Activated naive CD4-positive, alpha-beta T cell treated with anti-CD3 and anti-CD28 coated beads for 36 hours (primary cell): ENCODE data around the gene VAMP8. TPM values are rescaled to one million over a fixed set of nuclear protein-coding genes. Genes with fewer than 3 reads are reported as not detected.
"Not testable (repeated sequence)": the region's sequence is repeated elsewhere in the genome, so short reads cannot be mapped to it uniquely, and the experiment has no call there.

Experiments
- CTCF ChIA-PET: fragments of 350-600 bp; sonication (Branson Sonifier 250); formaldehyde crosslinking; loops from one replicate; lab custom pipeline; 2021; ENCODE audit warnings: antibody characterized with exemption; lab: Charles Lee
- DNase-seq: peaks from one replicate; pipeline ENCODE4 v3.0.0-alpha.2; 2020
- H3K27ac Mint-ChIP-seq: one replicate; pipeline ENCODE4 v1.8.0; 2021; ENCODE audit warnings: mild to moderate bottlenecking, mixed read lengths
- H3K27me3 Mint-ChIP-seq: one replicate; pipeline ENCODE4 v1.8.0; 2021; ENCODE audit warnings: low read depth, mixed read lengths
- H3K36me3 Mint-ChIP-seq: one replicate; pipeline ENCODE4 v1.8.0; 2021; ENCODE audit warnings: low read depth, mixed read lengths
- H3K4me1 Mint-ChIP-seq: one replicate; pipeline ENCODE4 v1.8.0; 2021; ENCODE audit warnings: low read depth, mixed read lengths
- H3K4me3 Mint-ChIP-seq: one replicate; pipeline ENCODE4 v1.8.0; 2021; ENCODE audit warnings: mild to moderate bottlenecking, moderate library complexity, mixed read lengths
- H3K9me3 Mint-ChIP-seq: one replicate; pipeline ENCODE4 v1.8.0; 2021; ENCODE audit warnings: mixed read lengths
- intact Hi-C: fragments of 100-400 bp; cut with micrococcal nuclease; formaldehyde crosslinking; loops from one replicate; pipeline ENCODE4 v1.15.1; 2023
- total RNA-seq, 2 experiments: library from RNA; stranded (reverse); gene quantifications; one replicate each; pipeline ENCODE4 v1.2.3, GENCODE V29; 2021

VAMP8 gene
- total RNA-seq, 2 experiments from 2014 or later: 98.7 to 102 TPM

- DNase-seq: peak; percentile 86
- CTCF ChIA-PET: interaction anchor here (0.7 to 4.1 kb wide), 5 partner anchors 9 to 34 kb away, joined by 3 to 25 read pairs (median 3); partner anchors contain the start of gene C2orf68
- intact Hi-C loops: loop anchor here (1.0 to 2.0 kb wide), 5 partner anchors 7 to 64 kb away; partner anchors contain the start of genes C2orf68, GGCX, MAT2A and RNF181
- Mint-ChIP-seq H3K9me3 (no peaks in the 10 kb centered on the region), H3K4me1 (peaks cover 25% of the 10 kb centered on the region), H3K36me3 (peaks cover 3% of the 10 kb centered on the region), H3K27me3 (no peaks in the 10 kb centered on the region), H3K27ac (peak within 1 kb of the TSS; percentile 33), H3K4me3 (peak within 1 kb of the TSS; percentile 87)
These were observed 25.3 kb downstream of the VAMP8 start, which contains the start of gene TMEM150A for GRCh38 chr2:85602476-85603234. TSS of gene TMEM150A (minus strand) at chr2:85602698. CDS start at chr2:85601948, 750 bp downstream.

GRCh38 chr2:85604133-85604444 is 26.7 kb downstream of the VAMP8 start:
- H3K4me3 Mint-ChIP-seq: peak overlapping the region; percentile 36
- H3K27ac Mint-ChIP-seq: not testable (repeated sequence)

GRCh38 chr2:85604568-85605339 is 27.4 kb downstream of the VAMP8 start:
- no peak for DNase-seq
- Mint-ChIP-seq H3K4me3 (no peak overlapping the region), H3K9me3 (no peaks in the 10 kb centered on the region), H3K36me3 (peaks cover 8% of the 10 kb centered on the region), H3K27me3 (no peaks in the 10 kb centered on the region), H3K4me1 (peaks cover 34% of the 10 kb centered on the region), H3K27ac (no peak overlapping the region)
- CTCF ChIA-PET: interaction anchor here (1.0 to 4.1 kb wide), 5 partner anchors 10 to 56 kb away, joined by 3 to 25 read pairs (median 4); partner anchors contain the start of gene RNF181
- intact Hi-C loops: no loop called here

More at GRCh38 chr2:85604133-85604444, 26.7 kb downstream of the VAMP8 start:
- H3K9me3 Mint-ChIP-seq, intact Hi-C loops, DNase-seq, H3K36me3 Mint-ChIP-seq, H3K27me3 Mint-ChIP-seq: not testable (repeated sequence)
- CTCF ChIA-PET: interaction anchor here (1.2 to 4.1 kb wide), 3 partner anchors 9 to 55 kb away, joined by 3 to 25 read pairs (median 11); partner anchors contain the start of gene RNF181
- peaks cover 30% of the 10 kb centered on the region for H3K4me1 Mint-ChIP-seq

- Mint-ChIP-seq H3K36me3 (peaks cover 13% of the 10 kb centered on the region), H3K9me3 (no peaks in the 10 kb centered on the region), H3K4me3 (no peak overlapping the region), H3K27ac (no peak overlapping the region), H3K27me3 (no peaks in the 10 kb centered on the region), H3K4me1 (peaks cover 42% of the 10 kb centered on the region)
- CTCF ChIA-PET: interaction anchor here (1.0 to 4.1 kb wide), 5 partner anchors 10 to 57 kb away, joined by 3 to 25 read pairs (median 4); partner anchors contain the start of gene RNF181
- intact Hi-C loops: no loop called here
- DNase-seq: no peak
These were observed 28.2 kb downstream of the VAMP8 start for GRCh38 chr2:85605406-85606115.

- no peak for DNase-seq
- Mint-ChIP-seq H3K36me3 (peaks cover 13% of the 10 kb centered on the region), H3K27ac (no peak overlapping the region), H3K4me1 (peaks cover 44% of the 10 kb centered on the region), H3K9me3 (no peaks in the 10 kb centered on the region), H3K27me3 (no peaks in the 10 kb centered on the region), H3K4me3 (no peak overlapping the region)
- CTCF ChIA-PET: interaction anchor here (0.6 to 4.1 kb wide), 5 partner anchors 11 to 143 kb away, joined by 3 to 25 read pairs (median 5); partner anchors contain the start of genes MAT2A and RNF181
- intact Hi-C loops: no loop called here
These were observed 28.7 kb downstream of the VAMP8 start for GRCh38 chr2:85606116-85606455.

GRCh38 chr2:85607268-85608215 is 30.2 kb downstream of the VAMP8 start:
- intact Hi-C loops: no loop called here
- CTCF ChIA-PET: interaction anchor here (4.1 kb wide), 1 partner anchor 29 kb away, joined by 25 read pairs; no protein-coding TSS in a partner anchor
- Mint-ChIP-seq H3K27ac (peak overlapping the region; percentile 5), H3K36me3 (peaks cover 14% of the 10 kb centered on the region), H3K4me3 (no peak overlapping the region), H3K4me1 (peaks cover 42% of the 10 kb centered on the region), H3K27me3 (no peaks in the 10 kb centered on the region), H3K9me3 (no peaks in the 10 kb centered on the region)
- no peak for DNase-seq

- H3K27me3 Mint-ChIP-seq: no peaks in the 10 kb centered on the region
- peaks cover 22% of the 10 kb centered on the region for H3K4me1 Mint-ChIP-seq
- H3K36me3 Mint-ChIP-seq: peaks cover 17% of the 10 kb centered on the region
- H3K27ac Mint-ChIP-seq: peak overlapping the region; percentile 94
- intact Hi-C loops: loop anchor here (5.0 to 10.0 kb wide), 3 partner anchors 494 to 951 kb away; partner anchors contain the start of genes CHMP3, KDM3A, POLR1A and PTCD3
- CTCF ChIA-PET: interaction anchor here (0.5 to 1.3 kb wide), 3 partner anchors 8 to 26 kb away, joined by 3 to 6 read pairs (median 4); no protein-coding TSS in a partner anchor
- no peaks in the 10 kb centered on the region for H3K9me3 Mint-ChIP-seq
- peak overlapping the region; percentile 98 for H3K4me3 Mint-ChIP-seq
- no peak for DNase-seq
These were observed 33.9 kb downstream of the VAMP8 start for GRCh38 chr2:85611217-85611704.

- no peaks in the 10 kb centered on the region for H3K27me3 Mint-ChIP-seq
- intact Hi-C loops: loop anchor here (1.0 to 10.0 kb wide), 8 partner anchors 10 to 950 kb away; partner anchors contain the start of genes CHMP3, ELMOD3, GGCX and KDM3A
- H3K27ac Mint-ChIP-seq: peak within 1 kb of the TSS; percentile 94
- H3K4me3 Mint-ChIP-seq: peak within 1 kb of the TSS; percentile 98
- peaks cover 25% of the 10 kb centered on the region for H3K4me1 Mint-ChIP-seq
- peaks cover 20% of the 10 kb centered on the region for H3K36me3 Mint-ChIP-seq
- CTCF ChIA-PET: interaction anchor here (0.5 to 1.3 kb wide), 4 partner anchors 9 to 1142 kb away, joined by 3 to 6 read pairs (median 4); no protein-coding TSS in a partner anchor
- H3K9me3 Mint-ChIP-seq: no peaks in the 10 kb centered on the region
- peak; percentile 93 for DNase-seq
These were observed 34.6 kb downstream of the VAMP8 start, which contains the start of gene C2orf68 for GRCh38 chr2:85611705-85612587. TSS of gene C2orf68 (minus strand) at chr2:85612066. CDS start at chr2:85611984, 82 bp downstream.

GRCh38 chr2:85613717-85614515 is 36.5 kb downstream of the VAMP8 start:
- DNase-seq: no peak
- H3K27ac Mint-ChIP-seq: peak overlapping the region; percentile 42
- peaks cover 36% of the 10 kb centered on the region for H3K4me1 Mint-ChIP-seq
- CTCF ChIA-PET: interaction anchor here (1.7 kb wide), 1 partner anchor 24 kb away, joined by 5 read pairs; no protein-coding TSS in a partner anchor
- no peaks in the 10 kb centered on the region for H3K27me3 Mint-ChIP-seq
- no peaks in the 10 kb centered on the region for H3K9me3 Mint-ChIP-seq
- peaks cover 22% of the 10 kb centered on the region for H3K36me3 Mint-ChIP-seq
- H3K4me3 Mint-ChIP-seq: no peak overlapping the region
- intact Hi-C loops: loop anchor here (2.0 to 10.0 kb wide), 4 partner anchors 29 to 948 kb away; partner anchors contain the start of genes CHMP3, KDM3A, POLR1A and PTCD3
